GM21367 (cell line): ENCODE measurements around the gene RNF186.

Experiments
- ATAC-seq: cut with Tn5 transposase; IDR thresholded peaks from one replicate; pipeline ENCODE4 v1.9.1; 2021; ENCODE audit not compliant: unreplicated experiment

Gene RNF186

GRCh38 chr1:19768353-19769210 lies 46.5 kb downstream of the RNF186 start:
- ATAC-seq = no peak

GRCh38 chr1:19765623-19766022 lies 49.5 kb downstream of the RNF186 start:
- ATAC-seq = no peak

GRCh38 chr1:19764848-19765247 lies 50.2 kb downstream of the RNF186 start:
- no peak for ATAC-seq
